Ovary (tissue), 3 donors: ENCODE data around the gene FBXO45.
"Not testable (repeated sequence)": the region's sequence is repeated elsewhere in the genome, so short reads cannot be mapped to it uniquely, and the experiment has no call there.

Source experiments
- EP300 ChIP-seq: sonication (generic); formaldehyde crosslinking; IDR thresholded peaks from one replicate; pipeline ENCODE4 v1.6.1; 2017; ENCODE audit warnings: antibody characterized with exemption
- POLR2A ChIP-seq: fragments of 450-650 bp; IDR thresholded peaks from one replicate; pipeline ENCODE4 v1.6.1; 2017; ENCODE audit warnings: antibody characterized with exemption, mild to moderate bottlenecking, moderate library complexity
- TF ChIP-seq, protein P1 (sequence below), 3 donors: fragments of 450-650 bp in 2 of 3; fragments of 200-600 bp in 1 of 3; IDR thresholded peaks; one replicate each; pipeline versions ENCODE4 v1.5.1 to v1.8.0; 2016 to 2022; ENCODE audit warnings: antibody characterized with exemption in 3 of 3, mild to moderate bottlenecking in 1 of 3
- donor health status: DM: no; HTN: no; CAD: no.

DNA sequence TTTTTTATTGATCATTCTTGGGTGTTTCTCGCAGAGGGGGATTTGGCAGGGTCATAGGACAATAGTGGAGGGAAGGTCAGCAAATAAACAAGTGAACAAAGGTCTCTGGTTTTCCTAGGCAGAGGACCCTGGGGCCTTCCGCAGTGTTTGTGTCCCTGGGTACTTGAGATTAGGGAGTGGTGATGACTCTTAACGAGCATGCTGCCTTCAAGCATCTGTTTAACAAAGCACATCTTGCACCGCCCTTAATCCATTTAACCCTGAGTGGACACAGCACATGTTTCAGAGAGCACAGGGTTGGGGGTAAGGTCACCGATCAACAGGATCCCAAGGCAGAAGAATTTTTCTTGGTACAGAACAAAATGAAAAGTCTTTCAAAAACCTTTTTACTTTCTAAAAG, 51.2 kb downstream of the FBXO45 start:
- TF ChIP-seq, protein P1, sequence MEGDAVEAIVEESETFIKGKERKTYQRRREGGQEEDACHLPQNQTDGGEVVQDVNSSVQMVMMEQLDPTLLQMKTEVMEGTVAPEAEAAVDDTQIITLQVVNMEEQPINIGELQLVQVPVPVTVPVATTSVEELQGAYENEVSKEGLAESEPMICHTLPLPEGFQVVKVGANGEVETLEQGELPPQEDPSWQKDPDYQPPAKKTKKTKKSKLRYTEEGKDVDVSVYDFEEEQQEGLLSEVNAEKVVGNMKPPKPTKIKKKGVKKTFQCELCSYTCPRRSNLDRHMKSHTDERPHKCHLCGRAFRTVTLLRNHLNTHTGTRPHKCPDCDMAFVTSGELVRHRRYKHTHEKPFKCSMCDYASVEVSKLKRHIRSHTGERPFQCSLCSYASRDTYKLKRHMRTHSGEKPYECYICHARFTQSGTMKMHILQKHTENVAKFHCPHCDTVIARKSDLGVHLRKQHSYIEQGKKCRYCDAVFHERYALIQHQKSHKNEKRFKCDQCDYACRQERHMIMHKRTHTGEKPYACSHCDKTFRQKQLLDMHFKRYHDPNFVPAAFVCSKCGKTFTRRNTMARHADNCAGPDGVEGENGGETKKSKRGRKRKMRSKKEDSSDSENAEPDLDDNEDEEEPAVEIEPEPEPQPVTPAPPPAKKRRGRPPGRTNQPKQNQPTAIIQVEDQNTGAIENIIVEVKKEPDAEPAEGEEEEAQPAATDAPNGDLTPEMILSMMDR (IDR thresholded peaks at IDR 0.05) = not testable (repeated sequence)
- not testable (repeated sequence) for TF ChIP-seq EP300, POLR2A
